DMS 273 (cell line): ENCODE results near the gene NEURL1.

Source experiments
- DNase-seq: peaks from one replicate; lab custom pipeline; 2025; ENCODE audit not compliant: unreplicated experiment; lab: John Stamatoyannopoulos, UW

The NEURL1 gene

DNA sequence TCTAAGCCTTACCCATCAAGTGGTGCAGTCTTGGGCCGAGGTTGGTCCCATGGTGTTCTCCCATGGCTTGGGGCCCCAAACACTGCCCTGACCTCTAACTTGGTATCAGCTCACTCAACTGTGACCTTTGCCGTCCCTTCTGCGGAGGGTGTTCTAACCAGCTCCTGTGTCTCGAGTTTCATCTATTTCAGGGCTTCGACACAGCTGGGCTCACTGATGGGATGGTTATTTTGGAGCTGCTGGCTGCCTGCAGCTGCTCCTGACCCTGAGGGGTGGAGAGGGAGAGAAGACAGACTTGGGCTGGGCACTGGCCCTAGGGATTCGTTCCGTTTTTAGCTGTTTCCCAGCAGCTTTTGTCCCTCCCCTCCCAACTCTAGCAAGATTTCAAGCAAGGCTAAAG is 86.9 kb downstream of the NEURL1 start:
- peak; percentile 36 for DNase-seq

DNA sequence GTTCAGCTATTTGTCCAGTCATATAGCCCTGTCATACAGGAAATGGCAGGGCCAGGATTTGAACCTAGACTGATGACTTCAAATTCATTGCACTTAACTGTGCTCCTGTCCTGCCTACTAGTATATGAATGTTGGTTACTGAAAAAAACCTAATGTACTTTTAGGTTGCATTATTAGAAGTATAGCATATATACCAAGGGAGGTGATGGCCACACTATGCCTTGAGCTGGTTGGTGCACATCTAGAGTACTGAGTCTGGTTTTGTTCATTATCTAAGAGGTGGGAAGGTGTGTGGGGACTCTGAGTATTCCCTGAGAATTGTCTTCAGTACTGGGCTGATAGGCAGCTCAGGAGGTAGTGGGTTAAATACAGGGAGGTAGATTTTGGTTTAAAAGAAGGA is 88.0 kb downstream of the NEURL1 start:
- no peak for DNase-seq

DNA sequence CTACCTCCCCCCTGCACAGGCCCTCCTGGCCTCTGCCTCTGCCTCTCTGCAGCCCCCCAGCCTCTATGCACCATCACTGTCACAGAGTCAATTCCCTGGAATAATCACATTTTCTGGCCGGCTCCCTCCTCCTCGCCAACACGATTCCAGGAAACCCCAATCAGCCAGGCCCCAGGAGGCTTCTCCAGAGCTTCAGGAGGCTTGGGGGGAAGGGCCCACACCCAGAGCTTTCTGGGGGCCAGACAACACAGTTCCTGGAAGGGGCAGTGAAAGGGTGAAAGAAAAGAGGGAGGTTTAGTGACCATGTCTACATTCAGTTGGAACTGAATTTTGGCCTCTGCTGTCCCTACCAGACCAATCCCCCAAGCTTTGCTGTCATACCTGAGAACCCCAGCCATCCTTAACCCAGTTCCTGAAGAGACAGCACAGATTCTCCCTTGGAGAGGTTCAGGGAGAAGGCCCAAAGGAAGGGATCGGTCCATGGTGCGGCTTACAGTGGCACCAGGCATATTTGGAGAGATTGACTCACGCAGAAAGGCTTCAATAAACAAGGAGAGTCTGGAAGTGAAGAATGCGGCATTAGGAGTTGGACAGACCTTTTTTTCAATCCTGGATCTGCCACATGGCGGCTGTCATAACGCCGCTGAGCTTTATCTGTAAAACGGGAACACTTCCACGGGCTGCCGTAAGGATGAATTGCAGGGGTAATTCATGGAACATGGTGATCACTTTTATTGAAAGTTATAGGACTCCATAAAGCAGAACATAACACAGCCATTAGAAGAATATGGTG is 89.0 kb downstream of the NEURL1 start:
- DNase-seq = no peak

DNA sequence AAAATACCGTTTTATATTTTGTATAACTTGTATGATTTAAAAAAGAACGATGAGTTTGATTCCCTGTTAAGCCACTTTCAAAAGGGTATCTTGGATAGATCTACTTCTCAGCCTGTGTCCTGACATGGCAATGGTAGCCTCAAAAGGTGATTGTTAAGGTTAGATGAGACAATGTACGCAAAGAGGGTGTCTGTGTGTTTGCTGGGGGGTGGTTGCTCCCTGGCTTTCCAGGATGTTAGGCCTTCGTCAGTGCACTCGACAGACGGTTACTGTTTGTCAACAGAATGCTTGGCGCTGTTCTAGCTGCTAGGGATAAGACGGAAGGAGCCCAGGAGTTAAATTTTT is 90.3 kb downstream of the NEURL1 start:
- DNase-seq = no peak

DNA sequence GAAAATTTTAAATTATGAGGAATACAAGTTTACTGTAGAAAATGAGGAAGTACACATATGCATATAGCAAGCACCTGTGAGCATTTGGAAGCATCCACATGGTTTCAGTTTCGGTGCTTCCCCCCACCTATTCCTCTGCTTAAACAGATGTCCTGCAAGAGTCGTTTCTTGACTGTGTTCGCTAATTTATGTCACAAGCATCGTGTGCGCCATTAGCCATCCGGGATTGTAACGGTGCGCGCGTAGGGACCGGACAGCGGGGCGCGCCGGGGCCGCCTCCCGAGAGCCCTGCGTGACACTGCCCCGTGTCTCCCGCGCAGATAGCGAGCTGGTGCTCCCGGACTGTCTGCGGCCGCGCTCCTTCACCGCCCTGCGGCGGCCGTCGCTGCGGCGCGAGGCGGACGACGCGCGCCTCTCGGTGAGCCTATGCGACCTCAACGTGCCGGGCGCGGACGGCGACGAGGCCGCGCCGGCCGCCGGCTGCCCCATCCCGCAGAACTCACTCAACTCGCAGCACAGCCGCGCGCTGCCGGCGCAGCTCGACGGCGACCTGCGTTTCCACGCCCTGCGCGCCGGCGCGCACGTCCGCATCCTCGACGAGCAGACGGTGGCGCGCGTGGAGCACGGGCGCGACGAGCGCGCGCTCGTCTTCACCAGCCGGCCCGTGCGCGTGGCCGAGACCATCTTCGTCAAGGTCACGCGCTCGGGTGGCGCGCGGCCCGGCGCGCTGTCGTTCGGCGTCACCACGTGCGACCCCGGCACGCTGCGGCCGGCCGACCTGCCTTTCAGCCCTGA is 90.9 kb downstream of the NEURL1 start:
- no peak for DNase-seq

DNA sequence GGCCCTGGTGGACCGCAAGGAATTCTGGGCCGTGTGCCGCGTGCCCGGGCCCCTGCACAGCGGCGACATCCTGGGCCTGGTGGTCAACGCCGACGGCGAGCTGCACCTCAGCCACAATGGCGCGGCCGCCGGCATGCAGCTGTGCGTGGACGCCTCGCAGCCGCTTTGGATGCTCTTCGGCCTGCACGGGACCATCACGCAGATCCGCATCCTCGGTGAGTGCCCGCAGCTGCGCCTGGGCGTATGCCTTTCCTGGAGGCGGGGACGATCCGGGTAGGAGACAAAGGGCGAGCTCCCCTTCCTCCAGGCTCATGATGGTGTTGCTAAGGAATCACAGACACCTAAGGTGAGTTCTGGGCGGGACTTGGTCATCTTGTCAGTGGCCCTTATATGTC is 91.5 kb downstream of the NEURL1 start:
- DNase-seq = no peak

DNA sequence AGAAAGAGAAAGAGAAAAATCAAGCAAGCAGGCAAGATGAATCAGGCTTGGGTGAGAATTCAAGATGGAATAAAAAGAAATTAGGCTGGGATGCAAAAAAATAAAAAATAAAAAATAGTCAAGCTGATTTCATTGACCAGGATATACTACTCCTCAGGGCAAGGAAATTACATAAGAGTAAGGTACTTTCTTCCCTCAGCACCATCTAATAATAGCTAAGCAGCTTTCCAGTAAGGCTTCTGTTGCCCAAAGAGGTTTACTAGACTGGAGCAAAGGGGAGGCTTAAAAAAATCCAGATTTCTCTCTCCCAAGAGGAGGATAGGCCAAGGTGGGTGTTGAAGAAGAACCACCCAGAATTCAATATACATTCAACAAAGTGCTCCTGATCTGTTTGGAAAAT is 93.6 kb downstream of the NEURL1 start:
- no peak for DNase-seq

DNA sequence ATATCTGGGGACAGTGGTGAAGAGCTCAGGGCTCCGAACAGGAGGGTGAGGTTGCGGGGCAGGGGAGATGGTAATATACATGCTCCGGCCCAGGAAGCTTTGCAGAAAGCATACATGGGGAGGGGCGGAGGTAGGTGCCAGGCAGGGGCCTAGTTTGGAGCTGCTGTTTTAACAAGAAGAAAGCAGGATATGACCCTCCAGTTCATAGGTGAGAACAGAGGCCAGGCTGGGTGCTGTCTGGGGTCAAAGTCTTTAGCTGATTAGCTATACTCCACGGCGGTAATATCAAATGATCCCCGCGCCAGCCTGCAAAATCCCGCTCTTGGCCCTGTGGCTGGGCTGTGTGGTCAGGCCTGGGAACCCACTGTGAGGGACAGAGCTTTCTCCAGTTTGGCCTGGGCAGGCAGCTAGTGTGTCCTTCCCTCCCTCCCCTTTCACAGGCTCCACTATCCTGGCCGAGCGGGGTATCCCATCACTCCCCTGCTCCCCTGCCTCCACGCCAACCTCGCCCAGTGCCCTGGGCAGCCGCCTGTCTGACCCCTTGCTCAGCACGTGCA is 95.6 kb downstream of the NEURL1 start:
- DNase-seq = no peak

DNA sequence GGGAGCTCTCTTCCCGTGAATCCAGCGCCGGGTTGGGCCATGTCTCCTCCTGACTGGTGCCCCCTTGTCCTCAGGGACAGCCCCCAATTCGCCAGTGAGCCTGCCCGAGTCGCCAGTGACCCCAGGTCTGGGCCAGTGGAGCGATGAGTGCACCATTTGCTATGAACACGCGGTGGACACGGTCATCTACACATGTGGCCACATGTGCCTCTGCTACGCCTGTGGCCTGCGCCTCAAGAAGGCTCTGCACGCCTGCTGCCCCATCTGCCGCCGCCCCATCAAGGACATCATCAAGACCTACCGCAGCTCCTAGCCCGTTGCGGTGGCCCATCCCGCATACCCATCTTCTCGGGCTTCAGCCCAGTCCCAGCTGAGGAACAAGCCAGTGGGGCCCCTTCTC is 96.6 kb downstream of the NEURL1 start:
- no peak for DNase-seq

DNA sequence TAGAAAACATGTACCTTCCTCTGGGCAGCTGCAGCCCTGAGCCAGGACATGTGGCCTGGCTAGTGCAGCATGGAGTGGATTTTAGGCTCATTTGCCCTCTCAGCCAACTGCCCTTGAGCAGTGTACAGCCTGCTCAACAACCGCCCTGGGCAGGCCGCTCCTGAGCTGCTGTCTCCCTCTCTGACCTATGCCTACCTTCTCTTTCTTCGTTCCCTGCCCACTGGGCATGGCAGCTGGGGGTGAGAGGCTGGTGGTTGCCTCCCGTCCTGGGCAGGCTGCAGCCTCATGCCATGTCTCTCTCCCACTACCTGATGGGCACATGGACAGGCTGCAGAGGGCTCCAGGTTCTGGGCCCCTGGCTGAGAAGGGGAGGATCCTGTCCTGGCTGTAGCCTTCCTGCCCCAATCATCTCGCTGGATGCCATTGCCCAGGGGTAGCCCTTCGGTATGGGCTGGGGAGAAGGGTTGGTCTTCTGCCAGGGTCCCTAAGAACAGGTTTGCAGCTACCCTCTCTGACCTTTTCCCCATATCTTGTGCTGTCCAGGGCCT is 97.3 kb downstream of the NEURL1 start:
- no peak for DNase-seq

DNA sequence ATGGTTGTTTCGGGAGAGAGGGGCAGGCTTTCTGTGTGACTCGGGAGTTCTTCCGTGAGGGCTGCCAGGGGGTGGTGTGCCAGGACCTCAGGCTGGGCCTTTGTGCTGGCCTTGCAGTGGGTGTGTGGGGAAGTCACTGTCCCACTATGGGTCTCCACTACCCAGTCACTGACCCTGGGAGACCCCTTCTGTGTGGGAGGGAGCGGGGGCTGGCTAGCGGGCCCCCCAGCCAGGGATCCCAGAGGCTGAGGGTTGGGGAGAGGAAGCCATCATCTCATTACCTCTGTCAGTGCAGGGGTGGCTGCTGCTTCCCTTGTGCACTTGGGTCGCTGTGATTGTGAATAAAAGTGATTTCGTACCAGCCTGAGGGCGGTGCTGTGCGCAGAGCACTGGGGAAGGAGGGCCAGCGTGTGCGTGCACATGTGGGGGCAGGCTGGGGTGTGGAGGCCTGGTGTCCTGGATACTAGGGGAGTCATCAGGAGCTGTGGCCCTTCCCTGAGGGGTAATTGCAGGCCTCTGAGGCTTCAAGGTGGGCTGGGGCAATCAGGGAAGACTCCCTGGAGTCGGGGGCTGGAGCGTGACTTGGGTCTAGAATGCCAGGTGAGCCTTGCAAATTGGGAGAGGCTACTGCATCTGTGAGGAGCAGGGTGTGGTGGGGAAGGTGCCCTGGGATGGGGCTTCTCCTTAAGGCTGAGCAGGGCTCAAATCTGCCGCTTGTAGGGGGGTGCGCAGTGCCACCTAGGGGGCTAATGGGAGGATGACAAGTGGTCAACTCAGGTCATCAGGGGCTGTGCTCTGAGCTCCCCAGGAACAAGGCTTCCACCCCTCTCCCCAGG is 98.9 kb downstream of the NEURL1 start:
- DNase-seq = peak; percentile 68

DNA sequence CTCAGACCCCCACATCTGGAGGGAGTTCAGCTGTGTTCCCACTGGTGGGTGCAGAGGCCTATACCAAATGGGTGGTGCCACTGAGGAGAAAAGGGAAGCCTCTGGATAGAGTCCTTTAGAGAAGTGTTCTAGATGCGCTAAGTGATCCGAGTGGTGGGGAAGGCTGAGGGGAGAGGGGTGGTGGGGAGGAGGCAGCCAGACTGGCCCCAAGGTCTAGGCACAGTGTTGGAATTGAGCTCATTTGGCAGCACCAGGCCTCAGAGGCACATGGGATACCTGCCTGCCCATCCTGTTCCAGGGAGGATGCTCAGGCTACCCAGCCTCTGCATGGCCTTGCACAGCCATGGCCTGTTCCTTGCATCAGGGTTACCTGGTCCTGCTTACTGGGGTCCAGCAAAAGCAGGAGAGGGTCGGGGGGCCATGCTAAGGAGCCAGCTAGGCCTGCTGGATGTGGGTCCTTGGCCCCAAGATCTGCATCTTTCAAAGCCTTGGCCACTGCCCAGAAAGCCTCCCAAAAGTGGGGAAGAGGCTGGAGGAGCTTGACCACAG is 99.6 kb downstream of the NEURL1 start:
- DNase-seq = no peak

DNA sequence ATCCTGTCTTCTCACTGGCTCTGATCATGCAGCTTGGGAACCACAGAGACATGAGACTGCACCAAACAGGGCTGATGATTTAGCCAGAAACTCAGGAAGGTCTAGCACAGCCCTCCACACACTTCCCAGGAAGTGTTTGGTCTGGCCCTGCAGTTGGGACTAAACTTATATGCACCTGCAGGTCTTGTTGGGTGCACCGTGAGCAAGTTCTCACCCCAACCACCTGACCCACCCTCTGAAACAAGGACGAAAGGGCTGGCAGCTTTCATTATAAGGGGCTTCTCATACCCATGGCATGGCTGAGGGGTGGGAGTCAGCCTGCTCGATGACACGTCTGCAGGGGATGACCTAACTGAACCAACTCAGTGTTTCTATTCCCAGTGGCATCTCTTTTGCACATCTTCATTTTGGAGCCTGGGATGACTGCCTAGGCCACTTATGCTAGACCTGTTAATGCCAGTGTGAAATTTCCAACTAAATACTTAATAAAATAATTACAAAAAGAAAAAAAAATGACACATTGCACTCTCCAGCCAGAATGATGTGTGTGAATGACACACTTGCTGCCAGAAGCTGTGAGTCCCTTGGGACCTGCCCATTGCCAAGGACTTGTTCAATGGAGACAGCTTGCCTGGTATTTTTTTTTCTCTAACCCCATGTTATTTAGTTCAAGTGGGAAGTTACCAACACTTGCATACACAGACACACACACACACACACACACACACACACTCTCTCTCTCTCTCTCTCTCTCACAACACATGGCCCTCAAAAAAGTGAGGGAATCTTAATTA is 102.6 kb downstream of the NEURL1 start:
- peak; percentile 21 for DNase-seq

DNA sequence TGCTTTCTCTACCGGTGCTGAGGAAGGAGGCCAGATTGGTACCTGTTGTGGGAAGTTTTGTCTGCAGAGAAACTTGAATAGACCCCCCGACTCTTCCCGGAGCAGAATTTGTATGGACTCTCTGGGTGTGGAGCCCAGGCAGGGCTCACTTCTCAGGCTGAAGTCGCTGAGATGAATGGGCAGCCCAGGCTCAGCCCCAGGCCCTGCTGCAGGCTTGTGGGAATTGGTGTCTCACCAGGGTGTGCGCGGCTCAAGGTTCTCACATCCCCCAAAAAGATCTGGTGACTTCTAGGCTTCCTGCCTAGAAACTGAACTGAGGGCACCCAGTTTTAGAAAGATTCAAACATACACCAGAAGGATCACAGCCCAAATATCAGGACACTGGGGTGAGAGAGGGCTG is 103.5 kb downstream of the NEURL1 start:
- no peak for DNase-seq

DNA sequence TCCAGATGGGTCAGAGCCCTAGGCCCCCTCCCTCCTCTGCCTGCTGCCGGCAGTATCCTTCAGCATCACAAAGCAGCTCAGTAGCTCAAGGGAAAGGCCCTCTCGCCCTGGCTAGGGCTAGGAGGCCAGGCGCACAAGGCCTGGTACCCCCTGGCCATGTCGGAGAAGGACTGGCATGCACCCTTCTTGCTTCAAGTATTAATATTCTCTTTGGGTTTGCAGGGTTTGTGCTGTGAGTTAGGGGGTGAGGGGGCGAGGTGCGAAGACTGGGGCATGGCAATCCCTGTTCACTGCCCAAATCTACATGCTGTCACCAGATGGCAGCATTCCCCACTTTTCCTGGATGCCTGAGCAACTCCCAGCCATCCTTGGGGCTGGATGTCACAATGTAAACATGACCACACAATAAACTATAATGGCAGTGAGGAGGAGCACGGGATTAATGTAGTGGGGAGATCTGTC is 105.2 kb downstream of the NEURL1 start:
- peak; percentile 71 for DNase-seq

DNA sequence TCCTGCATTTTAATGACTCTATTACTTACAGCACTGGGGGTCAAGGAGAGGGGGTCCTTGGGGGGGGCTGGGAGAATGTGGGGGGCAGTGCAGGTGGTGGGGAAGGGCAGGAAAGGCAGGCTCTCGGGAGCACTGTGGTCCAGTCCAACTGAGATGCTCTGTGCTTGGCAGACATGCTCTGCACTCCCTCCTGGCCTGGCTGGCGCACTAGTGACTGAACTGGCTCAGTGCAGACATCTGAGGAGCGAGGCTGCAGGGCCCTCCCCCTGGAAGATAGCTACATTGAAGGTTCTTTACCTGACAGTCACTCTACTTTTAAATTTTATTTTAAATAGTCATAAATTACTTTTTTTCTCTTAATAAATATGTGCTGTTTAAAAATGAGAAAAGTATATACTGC is 105.7 kb downstream of the NEURL1 start:
- DNase-seq = no peak

DNA sequence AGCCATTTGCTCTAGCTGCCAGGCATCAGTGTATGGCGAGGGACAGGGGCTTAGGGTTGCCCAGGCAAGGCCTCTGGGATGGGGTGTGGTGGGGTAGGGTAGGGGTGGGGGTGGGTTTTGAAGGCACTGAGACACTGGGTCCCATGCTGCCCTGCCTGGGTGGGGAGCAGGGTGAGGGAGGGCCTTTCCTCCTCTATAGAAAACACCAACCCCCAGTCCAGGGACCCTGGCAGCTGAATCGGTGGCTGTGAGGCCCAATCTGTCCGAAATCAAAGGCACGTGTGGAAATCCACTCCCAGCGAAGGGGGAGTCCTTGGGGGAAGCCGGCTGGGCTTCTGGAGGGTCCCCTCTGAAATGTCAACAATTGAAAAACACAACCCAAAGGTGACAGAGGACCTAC is 106.4 kb downstream of the NEURL1 start:
- no peak for DNase-seq

DNA sequence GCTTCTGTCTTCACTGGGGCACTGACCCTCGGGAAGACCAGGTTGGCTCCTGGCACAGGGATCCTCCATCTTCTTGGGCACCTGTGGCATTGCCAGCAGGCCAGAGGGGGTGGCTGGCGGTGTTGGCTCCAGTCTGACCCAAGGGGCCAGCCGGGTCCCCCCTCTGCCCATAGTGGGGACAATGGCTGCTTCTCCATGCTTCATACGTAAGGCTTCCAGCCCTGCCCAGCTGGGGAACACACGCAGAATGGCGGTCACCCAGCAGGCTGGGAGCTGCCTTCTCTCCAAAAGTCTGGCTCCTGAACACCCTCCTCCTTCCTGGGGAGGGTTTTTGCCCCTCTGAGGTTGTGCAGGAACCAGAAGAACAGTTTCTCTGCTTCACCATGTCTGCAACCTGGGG is 106.8 kb downstream of the NEURL1 start:
- no peak for DNase-seq

DNA sequence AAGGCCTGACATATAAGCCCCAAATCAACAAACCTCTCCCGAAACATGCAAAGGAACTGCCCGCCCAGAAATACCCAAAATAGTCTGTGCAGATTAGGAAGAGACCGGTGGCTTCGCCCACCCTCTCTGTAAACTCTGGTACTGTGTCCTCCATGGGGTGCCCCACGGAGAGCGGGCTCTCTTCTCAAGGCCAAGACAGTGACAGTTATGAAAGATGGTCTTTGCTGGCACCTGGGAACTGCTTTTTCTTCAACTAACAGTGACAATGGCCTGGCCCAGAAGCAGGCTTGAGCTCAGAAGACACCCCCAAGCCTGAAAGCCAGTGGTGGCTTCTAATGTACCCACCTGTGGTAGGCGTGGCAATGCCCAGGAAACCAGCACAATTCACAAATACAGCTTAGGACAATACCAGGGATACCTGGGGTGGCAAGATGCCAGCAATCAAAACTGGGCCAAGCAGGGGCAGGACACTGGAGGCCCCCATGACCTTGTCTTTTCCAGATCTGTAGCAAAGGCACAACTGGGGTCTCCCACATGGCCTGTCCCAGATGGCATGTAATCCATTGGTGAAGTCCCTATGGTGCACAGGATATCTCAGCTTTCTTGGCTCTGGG is 107.6 kb downstream of the NEURL1 start:
- DNase-seq = no peak
